GM19468 (cell line): ENCODE measurements around the gene TMEM130.

Experiments
- ATAC-seq: cut with Tn5 transposase; IDR thresholded peaks from one replicate; pipeline ENCODE4 v1.9.1; 2021; ENCODE audit warnings: mild to moderate bottlenecking, moderate library complexity, moderate number of reproducible peaks; ENCODE audit not compliant: unreplicated experiment; ENCODE audit errors: extremely low read depth

The TMEM130 gene

DNA sequence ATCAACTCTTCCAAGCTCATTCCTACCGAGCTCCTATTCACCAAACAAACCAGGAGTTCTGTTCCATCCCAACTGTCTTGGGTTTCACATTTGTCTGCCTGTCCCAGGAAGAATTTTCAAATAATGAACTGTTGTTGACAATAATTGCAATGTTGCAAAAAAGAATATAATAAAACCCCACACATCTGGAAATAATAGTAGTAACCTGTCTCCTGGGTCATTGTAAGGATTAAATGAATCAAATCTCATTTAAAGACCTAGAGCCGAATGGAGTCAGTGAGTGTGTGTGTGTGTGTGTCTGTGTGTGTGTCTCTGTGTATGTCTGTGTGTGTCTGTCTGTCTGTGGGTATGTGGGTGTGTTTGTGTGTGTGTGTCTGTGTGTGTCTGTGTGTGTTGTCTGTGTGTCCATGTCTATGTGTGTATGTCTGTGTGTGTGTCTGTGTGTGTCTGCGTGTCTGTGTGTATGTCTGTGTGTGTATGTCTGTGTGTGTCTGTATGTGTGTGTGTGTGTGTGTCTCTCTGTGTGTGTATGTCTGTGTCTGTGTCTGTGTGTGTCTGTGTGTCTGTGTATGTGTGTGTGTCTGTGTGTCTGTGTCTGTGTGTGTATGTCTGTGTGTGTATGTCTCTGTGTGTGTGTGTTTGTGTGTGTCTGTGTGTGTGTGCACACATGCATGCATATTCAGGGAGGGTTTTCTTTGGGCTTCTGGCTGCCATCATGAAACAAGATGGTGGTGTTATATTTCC lies 52.7 kb downstream of the TMEM130 start:
- no peak for ATAC-seq

- no peak for ATAC-seq
These were observed 53.6 kb downstream of the TMEM130 start for GRCh38 chr7:98816241-98816640.

GRCh38 chr7:98815313-98815712 lies 54.5 kb downstream of the TMEM130 start:
- ATAC-seq, result no peak

DNA sequence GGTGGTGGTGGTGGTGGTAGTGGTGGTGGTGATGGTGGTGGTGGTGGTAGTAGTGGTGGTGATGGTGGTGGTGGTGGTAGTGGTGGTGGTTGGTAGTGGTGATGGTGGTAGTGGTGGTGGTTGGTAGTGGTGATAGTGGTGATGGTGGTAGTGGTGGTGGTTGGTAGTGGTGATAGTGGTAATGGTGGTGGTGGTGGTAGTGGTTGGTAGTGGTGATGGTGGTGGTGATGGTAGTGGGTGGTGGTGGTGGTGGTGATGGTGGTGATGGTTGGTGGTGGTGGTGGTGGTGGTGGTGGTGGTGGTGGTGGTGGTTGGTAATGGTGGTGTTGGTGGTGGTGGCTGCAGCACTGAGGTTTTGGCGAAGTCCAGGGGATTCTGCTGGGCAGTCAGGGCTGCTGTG lies 58.5 kb downstream of the TMEM130 start:
- no peak for ATAC-seq

DNA sequence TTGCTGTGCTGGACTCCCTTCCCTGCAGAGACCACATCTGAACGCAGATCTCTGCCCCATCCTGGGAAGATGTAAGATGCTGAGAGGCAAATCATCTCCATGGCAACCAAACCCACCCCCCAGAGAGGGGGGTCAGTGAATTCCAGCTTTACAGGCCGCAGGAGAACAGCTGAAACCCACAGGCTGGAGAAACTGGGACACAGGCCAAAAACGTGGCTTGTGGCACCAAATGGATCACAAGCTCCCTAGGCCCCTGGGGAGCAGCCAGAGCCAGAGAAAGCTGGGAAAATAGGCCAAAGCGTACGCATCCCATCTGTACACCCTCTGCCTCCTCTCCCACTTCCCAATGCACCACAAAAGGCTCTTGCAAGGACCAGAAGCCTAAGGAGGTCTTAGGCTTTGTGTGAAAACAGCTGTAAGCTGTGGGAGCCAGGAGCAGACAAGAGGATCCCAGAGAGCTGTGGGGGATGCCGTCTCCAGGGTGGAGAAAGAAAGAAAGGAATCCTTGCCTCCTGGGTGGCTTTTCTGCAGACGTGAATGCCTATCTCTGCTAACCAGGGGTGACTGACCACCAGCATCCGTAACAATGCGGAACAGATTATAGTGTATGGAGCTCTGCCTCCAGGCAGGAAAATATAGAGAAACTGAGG lies 59.5 kb downstream of the TMEM130 start:
- ATAC-seq, result no peak

- ATAC-seq, result no peak
These were observed 60.9 kb downstream of the TMEM130 start for GRCh38 chr7:98808751-98809460.

GRCh38 chr7:98807068-98808048 lies 62.5 kb downstream of the TMEM130 start:
- no peak for ATAC-seq

GRCh38 chr7:98805956-98806838 lies 63.6 kb downstream of the TMEM130 start:
- no peak for ATAC-seq

DNA sequence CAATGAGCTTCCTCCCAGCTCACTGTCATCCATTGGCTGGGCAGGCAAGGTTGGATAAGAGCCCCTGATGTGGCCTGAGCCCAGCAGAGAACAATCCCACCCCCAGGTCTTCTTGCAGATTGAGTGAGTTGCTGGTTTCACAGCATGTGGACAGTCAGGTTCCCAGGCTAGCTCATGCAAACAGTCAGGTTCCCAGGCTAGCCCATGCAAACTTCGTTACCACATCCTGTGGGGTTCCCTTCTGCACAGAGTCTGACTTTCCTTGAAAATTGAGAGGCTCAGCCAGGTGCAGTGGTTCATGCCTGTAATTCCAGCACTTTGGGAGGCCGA lies 67.1 kb downstream of the TMEM130 start:
- no peak for ATAC-seq

DNA sequence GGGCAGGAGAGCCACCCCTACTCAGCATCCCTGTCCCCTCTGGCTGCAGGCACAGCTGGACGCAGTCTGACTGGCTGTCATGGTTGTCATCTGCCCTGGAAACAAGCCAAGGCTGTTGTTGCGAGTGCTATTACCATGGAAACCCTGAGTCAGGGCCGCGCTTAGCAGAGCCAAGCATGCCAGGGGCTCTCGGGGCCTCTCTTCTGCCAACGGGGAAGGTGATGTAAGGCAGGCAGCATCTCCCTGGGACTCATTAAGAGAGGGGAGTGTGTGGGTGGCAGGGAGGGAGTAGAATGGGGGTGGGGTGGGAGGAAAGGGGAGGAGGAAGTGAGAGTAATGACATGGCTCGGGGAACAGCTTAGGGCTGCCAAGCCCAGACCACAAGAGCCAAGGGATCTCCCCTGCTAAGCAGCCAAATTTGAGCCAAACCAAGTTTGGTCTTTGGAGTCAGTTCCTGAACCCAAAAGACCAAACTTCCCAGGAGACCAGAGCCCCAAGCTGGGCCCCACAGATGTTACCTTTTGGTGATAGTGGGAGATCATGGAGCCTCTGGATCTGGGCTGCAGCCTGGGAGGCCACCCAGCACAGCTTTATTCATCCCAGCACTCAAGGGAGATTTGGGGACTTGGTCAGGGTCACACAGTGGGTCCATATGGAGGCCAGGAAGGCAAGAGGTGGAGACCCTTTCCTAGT lies 67.6 kb downstream of the TMEM130 start:
- peak; percentile 60 for ATAC-seq

GRCh38 chr7:98800996-98801395 lies 68.8 kb downstream of the TMEM130 start:
- ATAC-seq, result no peak

- no peak for ATAC-seq
These were observed 72.7 kb downstream of the TMEM130 start for GRCh38 chr7:98797150-98797549.
